Testis (tissue), 2 donors: ENCODE data around the gene SLC46A1.

ENCODE experiments used
- CTCF ChIP-seq, 3 experiments: fragments of 450-650 bp in 2 of 3; fragments of 200-600 bp in 1 of 3; sonication (generic) in 1 of 3; IDR thresholded peaks; one replicate each; pipeline ENCODE4 v1.5.1; 2016 to 2019; ENCODE audit warnings: antibody characterized with exemption in 3 of 3, mild to moderate bottlenecking in 2 of 3, moderate library complexity in 1 of 3
- POLR2A ChIP-seq: fragments of 450-650 bp; IDR thresholded peaks from one replicate; pipeline ENCODE4 v1.6.1; 2017; ENCODE audit warnings: antibody characterized with exemption, mild to moderate bottlenecking, moderate library complexity

GRCh38 chr17:28385037-28385400 is 21.0 kb downstream of the SLC46A1 start:
- TF ChIP-seq CTCF (IDR thresholded peaks at IDR 0.05) (no peak), POLR2A (no peak)
